ENCODE measurements around the gene MNX1. TPM values are rescaled to one million over a fixed set of nuclear protein-coding genes. Genes with fewer than 3 reads are reported as not detected.

The MNX1 gene
- total RNA-seq, 1 donor from 2014 or later = not detected

DNA sequence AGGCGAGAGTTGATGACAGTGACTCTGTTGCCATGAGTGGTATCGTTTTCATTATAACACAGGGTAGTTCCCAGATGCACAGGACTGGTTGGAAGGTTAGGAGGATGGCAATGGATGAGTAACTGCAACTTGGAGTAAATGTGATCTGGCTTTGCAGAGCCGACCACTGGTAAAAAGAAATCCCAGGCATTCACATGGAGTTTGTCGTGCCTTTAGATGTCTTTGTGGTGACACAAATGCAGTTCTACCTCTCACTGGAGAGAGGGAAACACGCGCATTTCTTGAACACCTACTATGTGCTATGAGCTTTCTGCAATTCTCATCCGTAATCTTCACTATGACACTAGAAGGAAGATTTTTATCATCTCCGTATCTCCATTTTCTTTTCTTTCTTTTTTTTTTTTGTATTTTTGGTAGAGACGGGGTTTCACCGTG is 1.7 kb upstream of the MNX1 start:
- peaks cover 98% of the 10 kb centered on the region for H3K27me3 ChIP-seq (ENCODE audit: low read depth)

DNA sequence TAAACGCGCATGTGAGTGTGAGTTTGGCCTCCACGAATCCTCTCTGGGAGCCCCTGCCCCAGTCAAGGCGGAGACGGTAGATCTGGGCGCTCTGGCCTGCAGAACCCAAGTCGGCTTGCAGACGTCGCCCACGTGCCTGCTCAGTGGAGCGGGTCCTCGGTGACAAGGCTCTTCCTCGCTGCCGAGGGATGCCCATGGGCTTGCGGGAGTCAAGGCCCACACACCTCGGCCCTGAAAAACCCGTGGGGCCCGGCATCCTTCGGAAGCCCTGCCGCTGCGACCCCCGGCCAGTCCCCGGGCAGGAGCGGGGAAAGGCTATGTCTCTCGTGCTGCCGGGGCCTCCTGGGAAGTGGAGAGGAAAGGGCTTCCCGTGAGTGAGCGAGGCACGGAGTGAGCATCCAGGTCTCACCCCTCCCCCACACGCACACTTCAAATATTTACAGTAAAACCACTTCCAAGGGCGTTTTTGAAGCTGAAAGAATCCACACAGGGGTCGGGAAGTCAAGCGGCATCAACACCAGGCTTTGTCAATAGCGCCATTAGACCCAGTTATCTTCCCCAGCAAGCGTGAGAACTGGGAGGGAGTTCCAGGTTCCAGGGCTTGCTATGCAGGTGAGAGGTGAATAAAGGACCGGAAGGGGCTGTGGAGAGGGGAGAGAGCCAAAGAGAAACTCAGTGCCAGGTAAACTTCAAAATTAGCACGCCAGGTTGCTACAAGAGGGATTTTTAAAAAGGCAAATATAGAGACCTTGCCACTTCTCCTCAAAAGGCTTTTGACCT is 1.1 kb upstream of the MNX1 start:
- peaks cover 98% of the 10 kb centered on the region for H3K27me3 ChIP-seq (ENCODE audit: low read depth)
- DNase-seq = no peak
- intact Hi-C loops (cut with micrococcal nuclease) = no loop called here
- H3K27ac ChIP-seq (replicated peaks) = no peak overlapping the region
- H3K36me3 ChIP-seq = no peaks in the 10 kb centered on the region
- peak overlapping the region; percentile 70 for H3K4me3 ChIP-seq
- TF ChIP-seq, protein P1, sequence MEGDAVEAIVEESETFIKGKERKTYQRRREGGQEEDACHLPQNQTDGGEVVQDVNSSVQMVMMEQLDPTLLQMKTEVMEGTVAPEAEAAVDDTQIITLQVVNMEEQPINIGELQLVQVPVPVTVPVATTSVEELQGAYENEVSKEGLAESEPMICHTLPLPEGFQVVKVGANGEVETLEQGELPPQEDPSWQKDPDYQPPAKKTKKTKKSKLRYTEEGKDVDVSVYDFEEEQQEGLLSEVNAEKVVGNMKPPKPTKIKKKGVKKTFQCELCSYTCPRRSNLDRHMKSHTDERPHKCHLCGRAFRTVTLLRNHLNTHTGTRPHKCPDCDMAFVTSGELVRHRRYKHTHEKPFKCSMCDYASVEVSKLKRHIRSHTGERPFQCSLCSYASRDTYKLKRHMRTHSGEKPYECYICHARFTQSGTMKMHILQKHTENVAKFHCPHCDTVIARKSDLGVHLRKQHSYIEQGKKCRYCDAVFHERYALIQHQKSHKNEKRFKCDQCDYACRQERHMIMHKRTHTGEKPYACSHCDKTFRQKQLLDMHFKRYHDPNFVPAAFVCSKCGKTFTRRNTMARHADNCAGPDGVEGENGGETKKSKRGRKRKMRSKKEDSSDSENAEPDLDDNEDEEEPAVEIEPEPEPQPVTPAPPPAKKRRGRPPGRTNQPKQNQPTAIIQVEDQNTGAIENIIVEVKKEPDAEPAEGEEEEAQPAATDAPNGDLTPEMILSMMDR (IDR thresholded peaks at IDR 0.05; ENCODE audit: borderline replicate concordance) = no peak
- H3K9me3 ChIP-seq (replicated peaks) = no peaks in the 10 kb centered on the region
- H3K4me1 ChIP-seq = peaks cover 24% of the 10 kb centered on the region

More for the DNA sequence above, 1.7 kb upstream of the MNX1 start:
- no peak for DNase-seq
- TF ChIP-seq, protein P1 (IDR thresholded peaks at IDR 0.05; ENCODE audit: borderline replicate concordance) = no peak
- intact Hi-C loops (cut with micrococcal nuclease) = no loop called here
- Histone ChIP-seq H3K4me3 (no peak overlapping the region), H3K36me3 (no peaks in the 10 kb centered on the region), H3K4me1 (peaks cover 24% of the 10 kb centered on the region), H3K27ac (replicated peaks) (no peak overlapping the region), H3K9me3 (replicated peaks) (no peaks in the 10 kb centered on the region)

DNA sequence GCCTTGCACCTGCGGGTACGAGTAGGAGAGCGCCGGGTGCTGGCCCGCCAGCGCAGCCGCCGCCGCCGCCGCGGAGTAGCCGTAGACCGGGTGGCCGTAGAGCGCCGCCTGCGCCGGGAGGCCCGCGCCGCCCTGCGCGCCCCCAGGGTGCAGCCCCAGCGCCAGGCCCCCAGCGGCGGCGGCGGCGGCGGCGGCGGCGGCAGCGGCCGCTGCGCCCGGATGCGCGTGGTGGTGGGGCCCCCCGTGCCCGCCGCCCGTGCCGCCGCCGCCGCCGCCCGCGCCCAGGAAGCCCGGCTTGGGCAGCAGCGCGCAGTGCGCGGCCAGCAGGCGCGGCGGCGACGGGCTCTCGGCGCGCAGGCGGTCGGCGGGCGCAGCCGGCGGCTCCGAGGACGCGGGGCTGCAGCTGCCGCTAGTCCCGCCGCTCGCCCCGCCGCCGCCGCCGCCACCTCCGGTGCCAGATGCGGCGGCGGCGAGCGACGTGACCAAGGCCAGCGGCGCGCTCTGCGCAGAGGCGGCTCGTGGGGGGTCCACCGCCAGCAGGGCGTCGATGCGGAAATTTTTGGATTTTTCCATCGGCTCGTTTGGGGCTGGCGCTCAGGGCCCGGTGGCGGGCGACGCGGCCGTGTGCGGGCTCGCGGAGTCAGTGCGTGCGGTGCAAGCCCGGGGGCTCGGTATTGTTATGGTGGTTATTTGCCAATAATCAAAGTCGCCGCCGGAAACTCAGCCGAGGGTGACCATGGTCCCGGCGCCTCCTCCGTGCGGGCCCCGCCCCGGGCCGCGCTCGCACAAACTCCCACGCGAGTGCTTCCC is 480 bp downstream of the MNX1 start:
- Histone ChIP-seq H3K4me1 (peaks cover 34% of the 10 kb centered on the region), H3K27ac (replicated peaks) (no peak overlapping the region), H3K27me3 (ENCODE audit: low read depth) (peaks cover 98% of the 10 kb centered on the region), H3K36me3 (no peaks in the 10 kb centered on the region), H3K9me3 (replicated peaks) (no peaks in the 10 kb centered on the region), H3K4me3 (peak overlapping the region; percentile 70)
- TF ChIP-seq, protein P1 (IDR thresholded peaks at IDR 0.05; ENCODE audit: borderline replicate concordance) = no peak
- no peak for DNase-seq
- intact Hi-C loops (cut with micrococcal nuclease) = no loop called here

DNA sequence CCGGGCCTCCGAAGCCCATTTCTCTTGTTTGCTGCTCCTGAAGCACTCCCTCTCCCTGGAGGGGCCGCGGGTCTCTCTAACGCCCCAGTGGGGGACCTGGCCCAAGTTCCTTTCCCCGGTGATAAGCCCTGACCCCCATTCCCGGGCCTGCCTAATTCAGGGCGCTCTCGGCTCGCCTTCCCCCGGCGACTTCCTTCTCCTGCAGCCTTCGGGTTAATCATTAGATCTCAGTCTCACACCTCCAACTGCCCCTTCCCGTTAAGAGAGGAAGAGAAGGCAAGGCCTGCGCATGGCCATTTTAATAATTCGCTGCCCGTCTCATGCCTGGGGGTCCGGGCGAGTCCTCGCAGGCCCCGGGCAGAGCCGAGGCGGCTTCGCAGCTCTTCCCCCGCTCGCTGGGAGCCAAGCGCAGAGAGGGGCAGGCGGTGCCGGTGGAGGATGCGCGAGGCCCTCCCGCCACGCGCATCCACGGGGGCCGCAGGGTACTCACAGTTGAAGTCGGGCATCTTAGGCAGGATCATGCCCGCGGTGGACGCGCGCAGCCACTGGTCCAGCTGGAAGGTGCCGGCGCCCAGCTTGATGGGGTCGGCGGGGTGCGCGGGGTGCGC is 1.2 kb downstream of the MNX1 start:
- intact Hi-C loops (cut with micrococcal nuclease) = no loop called here
- no peak overlapping the region for H3K27ac ChIP-seq (replicated peaks)
- peaks cover 98% of the 10 kb centered on the region for H3K27me3 ChIP-seq (ENCODE audit: low read depth)
- no peaks in the 10 kb centered on the region for H3K36me3 ChIP-seq
- TF ChIP-seq, protein P1 (IDR thresholded peaks at IDR 0.05; ENCODE audit: borderline replicate concordance) = no peak
- no peaks in the 10 kb centered on the region for H3K9me3 ChIP-seq (replicated peaks)
- H3K4me1 ChIP-seq = peaks cover 41% of the 10 kb centered on the region
- H3K4me3 ChIP-seq = peak overlapping the region; percentile 46
- no peak for DNase-seq
